GM13976 (cell line): ENCODE results near the gene ALDH7A1.

Source experiments
- DNase-seq: peaks from one replicate; pipeline ENCODE4 v3.0.0; 2012; ENCODE audit warnings: low spot score
- CTCF ChIP-seq: IDR thresholded peaks from 2 replicates; pipeline ENCODE4 v1.5.1; 2012; ENCODE audit warnings: borderline replicate concordance, mild to moderate bottlenecking; ENCODE audit not compliant: insufficient read depth; ENCODE audit errors: extremely low read depth, missing control alignments, control extremely low read depth
- in situ Hi-C: fragments of 300-500 bp; cut with MboI; formaldehyde crosslinking; loops from one replicate; pipeline ENCODE4 v1.12.0; 2022; ENCODE audit warnings: low sequenced_read_pairs, mixed read lengths, inconsistent platforms; ENCODE audit not compliant: unreplicated experiment

Gene ALDH7A1

GRCh38 chr5:126494393-126494792, 100.6 kb downstream of the ALDH7A1 start:
- no peak for TF ChIP-seq CTCF
- in situ Hi-C loops: no loop called here

DNA sequence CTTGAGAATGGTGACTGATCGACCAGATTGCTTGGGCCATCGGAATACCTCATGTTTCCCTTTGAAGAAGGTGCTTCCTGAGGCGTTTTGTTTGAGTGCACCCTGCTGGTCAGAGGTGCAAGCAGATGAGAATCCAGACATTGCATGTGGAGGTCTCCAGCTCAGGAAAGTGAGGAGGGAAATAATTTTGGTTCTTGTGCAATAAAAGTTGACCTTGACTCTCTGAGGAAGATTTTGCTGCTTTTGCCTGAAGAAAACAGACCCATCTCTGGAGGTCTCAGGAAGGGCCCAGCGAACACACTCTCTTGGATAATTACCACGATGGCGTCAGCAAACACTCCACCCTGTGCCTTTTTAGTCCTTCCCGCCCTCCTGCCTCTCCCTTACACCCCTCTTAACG, 102.1 kb downstream of the ALDH7A1 start:
- TF ChIP-seq CTCF: no peak
- DNase-seq: no peak
- in situ Hi-C loops: no loop called here

More at GRCh38 chr5:126494393-126494792, 100.6 kb downstream of the ALDH7A1 start:
- DNase-seq: no peak

DNA sequence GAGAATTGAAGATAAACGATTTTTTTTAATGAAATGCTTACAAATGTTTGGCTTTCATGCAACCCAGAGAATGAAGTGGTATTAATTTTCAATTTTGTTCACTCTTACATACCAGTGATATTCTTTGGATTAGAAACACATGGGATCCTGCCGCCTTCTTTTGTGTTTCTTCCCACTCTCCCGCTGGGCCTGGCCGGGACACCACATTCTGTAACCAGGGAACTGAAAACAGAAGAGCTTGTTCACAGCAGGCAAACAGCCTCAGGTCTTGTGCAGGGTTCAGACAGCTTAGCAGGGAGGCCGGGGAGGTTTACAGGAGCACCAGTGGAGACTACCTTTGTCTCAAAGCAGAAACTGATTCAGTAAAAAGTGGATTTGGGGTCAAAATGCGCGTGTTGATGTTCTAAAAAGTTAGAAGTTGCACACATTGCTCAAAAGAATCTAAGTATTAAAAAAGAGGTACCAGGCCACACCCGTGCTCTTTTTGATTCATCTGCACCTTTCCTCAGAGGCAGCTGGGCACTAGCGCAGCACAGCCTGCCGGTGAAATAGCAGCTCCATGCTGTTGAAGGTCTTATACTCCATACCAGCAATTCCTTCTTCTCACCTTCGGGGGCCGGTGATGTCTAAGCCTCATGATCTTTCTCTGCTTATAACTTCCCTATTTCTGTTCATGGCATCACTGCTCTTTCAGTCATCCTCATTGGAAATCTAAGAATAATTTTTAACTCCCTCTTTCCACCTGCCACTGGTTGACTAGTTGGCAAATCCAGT, 104.7 kb downstream of the ALDH7A1 start:
- DNase-seq: no peak
- no peak for TF ChIP-seq CTCF
- in situ Hi-C loops: no loop called here

GRCh38 chr5:126488443-126489065, 106.5 kb downstream of the ALDH7A1 start:
- no peak for TF ChIP-seq CTCF
- no peak for DNase-seq
- in situ Hi-C loops: no loop called here

GRCh38 chr5:126487596-126487995, 107.4 kb downstream of the ALDH7A1 start:
- TF ChIP-seq CTCF: no peak
- DNase-seq: no peak
- in situ Hi-C loops: no loop called here

- in situ Hi-C loops: no loop called here
- no peak for DNase-seq
- no peak for TF ChIP-seq CTCF
Observed at GRCh38 chr5:126486332-126486731, 108.7 kb downstream of the ALDH7A1 start.
